SK-N-SH treated with all-trans-retinoic acid at 6 μM for 48 hours (cell line): ENCODE results near the gene GABBR2.

Experiments used
- ATAC-seq: fragments of 200-7000 bp; cut with Tn5 transposase; 3 replicates; pipeline ENCODE4 v1.9.1; 2020; ENCODE audit warnings: mild to moderate bottlenecking, moderate library complexity
- ARNTL ChIP-seq: fragments of 450-650 bp; formaldehyde crosslinking; IDR thresholded peaks from 2 replicates; pipeline ENCODE4 v1.5.0; 2020; ENCODE audit warnings: low read depth, mild to moderate bottlenecking, moderate library complexity, borderline replicate concordance
- BACH2 ChIP-seq: fragments of 250-450 bp; sonication (Bioruptor Pico); IDR thresholded peaks from 2 replicates; pipeline ENCODE4 v1.9.0; 2021; ENCODE audit warnings: mild to moderate bottlenecking, borderline replicate concordance
- CREB5 ChIP-seq: fragments of 250-450 bp; sonication (Bioruptor Pico); IDR thresholded peaks from 2 replicates; pipeline ENCODE4 v1.5.1; 2020; ENCODE audit warnings: low read depth, mild to moderate bottlenecking, moderate library complexity
- ESRRG ChIP-seq: fragments of 250-450 bp; sonication (Bioruptor Pico); IDR thresholded peaks from 2 replicates; pipeline ENCODE4 v1.6.1; 2021; ENCODE audit warnings: mild to moderate bottlenecking
- GLIS3 ChIP-seq: fragments of 250-450 bp; sonication (Bioruptor Pico); IDR thresholded peaks from 2 replicates; pipeline ENCODE4 v1.5.0; 2020; ENCODE audit warnings: mild to moderate bottlenecking, moderate library complexity
- ISL1 ChIP-seq: fragments of 250-450 bp; sonication (Bioruptor Pico); IDR thresholded peaks from 2 replicates; pipeline ENCODE4 v2.1.2; 2022; ENCODE audit warnings: mild to moderate bottlenecking, moderate library complexity
- PPARA ChIP-seq: fragments of 250-450 bp; sonication (Bioruptor Pico); IDR thresholded peaks from 2 replicates; pipeline ENCODE4 v1.5.0; 2020; ENCODE audit warnings: mild to moderate bottlenecking, borderline replicate concordance
- SNAI2 ChIP-seq: fragments of 250-450 bp; sonication (Bioruptor Pico); IDR thresholded peaks from 2 replicates; pipeline ENCODE4 v1.5.0; 2020; ENCODE audit warnings: mild to moderate bottlenecking, moderate library complexity
- TCF4 ChIP-seq: fragments of 250-450 bp; sonication (Bioruptor Pico); IDR thresholded peaks from 2 replicates; pipeline ENCODE4 v1.8.0; 2021; ENCODE audit warnings: mild to moderate bottlenecking, moderate library complexity, borderline replicate concordance
- TOX ChIP-seq: fragments of 250-450 bp; sonication (Bioruptor Pico); IDR thresholded peaks from 2 replicates; pipeline ENCODE4 v1.8.0; 2021; ENCODE audit warnings: mild to moderate bottlenecking, moderate library complexity, borderline replicate concordance
- TSHZ2 ChIP-seq: fragments of 250-450 bp; sonication (Bioruptor Pico); IDR thresholded peaks from 2 replicates; pipeline ENCODE4 v1.5.0; 2020; ENCODE audit warnings: mild to moderate bottlenecking, moderate library complexity
- ZFP3 ChIP-seq: fragments of 250-450 bp; sonication (Bioruptor Pico); IDR thresholded peaks from 2 replicates; pipeline ENCODE4 v1.5.0; 2020; ENCODE audit warnings: mild to moderate bottlenecking, moderate library complexity
- ZFP30 ChIP-seq: fragments of 450-650 bp; formaldehyde crosslinking; IDR thresholded peaks from 2 replicates; pipeline ENCODE4 v1.5.0; 2022; ENCODE audit warnings: mild to moderate bottlenecking, moderate library complexity
- ZNF565 ChIP-seq: fragments of 450-650 bp; formaldehyde crosslinking; conservative IDR thresholded peaks from 2 replicates; pipeline ENCODE4 v1.5.0; 2020; ENCODE audit warnings: low read depth, mild to moderate bottlenecking, moderate library complexity
- ZNF70 ChIP-seq: fragments of 450-650 bp; formaldehyde crosslinking; IDR thresholded peaks from 2 replicates; pipeline ENCODE4 v1.5.0; 2020; ENCODE audit warnings: mild to moderate bottlenecking, moderate library complexity
- ZNF8 ChIP-seq: fragments of 450-650 bp; formaldehyde crosslinking; IDR thresholded peaks from 2 replicates; pipeline ENCODE4 v1.5.0; 2020; ENCODE audit warnings: mild to moderate bottlenecking, moderate library complexity
- TF ChIP-seq, protein P1 (sequence below): fragments of 250-450 bp; sonication (Bioruptor Pico); IDR thresholded peaks from 2 replicates; pipeline ENCODE4 v1.5.1; 2021; ENCODE audit warnings: mild to moderate bottlenecking, moderate library complexity
- TF ChIP-seq, protein P2 (sequence below): fragments of 250-450 bp; sonication (Bioruptor Pico); IDR thresholded peaks from 2 replicates; pipeline ENCODE4 v1.8.0; 2021; ENCODE audit warnings: low read depth, mild to moderate bottlenecking, moderate library complexity, borderline replicate concordance
- TF ChIP-seq, protein P3 (sequence below): fragments of 250-450 bp; sonication (Bioruptor Pico); IDR thresholded peaks from 2 replicates; pipeline ENCODE4 v1.8.0; 2020; ENCODE audit warnings: mild to moderate bottlenecking, moderate library complexity, borderline replicate concordance

GABBR2 gene

DNA sequence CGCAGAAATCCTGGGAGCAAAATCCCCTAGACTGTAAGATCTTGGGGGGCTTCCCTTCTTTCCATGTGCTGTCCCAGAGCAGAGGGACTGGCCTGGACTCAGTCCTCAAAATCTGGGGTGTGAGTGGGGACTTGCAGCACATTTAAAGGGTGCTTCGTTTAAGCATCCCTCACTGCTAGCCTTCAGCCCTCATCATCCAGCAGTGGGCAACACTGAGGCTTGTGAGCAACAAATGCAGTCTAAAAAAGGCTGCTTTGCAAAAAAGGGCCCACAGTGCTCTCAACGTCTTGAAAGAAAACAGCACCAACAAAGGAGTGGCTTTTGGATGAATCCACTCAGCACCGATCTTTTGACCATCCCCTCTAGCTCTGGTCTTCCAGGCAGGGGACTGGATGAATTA is 325.0 kb downstream of the GABBR2 start (continued):
- no peak for TF ChIP-seq TSHZ2 (CRISPR knock-in tag)
- TF ChIP-seq, protein P1, sequence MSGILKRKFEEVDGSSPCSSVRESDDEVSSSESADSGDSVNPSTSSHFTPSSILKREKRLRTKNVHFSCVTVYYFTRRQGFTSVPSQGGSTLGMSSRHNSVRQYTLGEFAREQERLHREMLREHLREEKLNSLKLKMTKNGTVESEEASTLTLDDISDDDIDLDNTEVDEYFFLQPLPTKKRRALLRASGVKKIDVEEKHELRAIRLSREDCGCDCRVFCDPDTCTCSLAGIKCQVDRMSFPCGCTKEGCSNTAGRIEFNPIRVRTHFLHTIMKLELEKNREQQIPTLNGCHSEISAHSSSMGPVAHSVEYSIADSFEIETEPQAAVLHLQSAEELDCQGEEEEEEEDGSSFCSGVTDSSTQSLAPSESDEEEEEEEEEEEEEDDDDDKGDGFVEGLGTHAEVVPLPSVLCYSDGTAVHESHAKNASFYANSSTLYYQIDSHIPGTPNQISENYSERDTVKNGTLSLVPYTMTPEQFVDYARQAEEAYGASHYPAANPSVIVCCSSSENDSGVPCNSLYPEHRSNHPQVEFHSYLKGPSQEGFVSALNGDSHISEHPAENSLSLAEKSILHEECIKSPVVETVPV (CRISPR knock-in tag) = no peak
- no peak for TF ChIP-seq GLIS3 (CRISPR knock-in tag)
- no peak for TF ChIP-seq ARNTL (CRISPR knock-in tag)

DNA sequence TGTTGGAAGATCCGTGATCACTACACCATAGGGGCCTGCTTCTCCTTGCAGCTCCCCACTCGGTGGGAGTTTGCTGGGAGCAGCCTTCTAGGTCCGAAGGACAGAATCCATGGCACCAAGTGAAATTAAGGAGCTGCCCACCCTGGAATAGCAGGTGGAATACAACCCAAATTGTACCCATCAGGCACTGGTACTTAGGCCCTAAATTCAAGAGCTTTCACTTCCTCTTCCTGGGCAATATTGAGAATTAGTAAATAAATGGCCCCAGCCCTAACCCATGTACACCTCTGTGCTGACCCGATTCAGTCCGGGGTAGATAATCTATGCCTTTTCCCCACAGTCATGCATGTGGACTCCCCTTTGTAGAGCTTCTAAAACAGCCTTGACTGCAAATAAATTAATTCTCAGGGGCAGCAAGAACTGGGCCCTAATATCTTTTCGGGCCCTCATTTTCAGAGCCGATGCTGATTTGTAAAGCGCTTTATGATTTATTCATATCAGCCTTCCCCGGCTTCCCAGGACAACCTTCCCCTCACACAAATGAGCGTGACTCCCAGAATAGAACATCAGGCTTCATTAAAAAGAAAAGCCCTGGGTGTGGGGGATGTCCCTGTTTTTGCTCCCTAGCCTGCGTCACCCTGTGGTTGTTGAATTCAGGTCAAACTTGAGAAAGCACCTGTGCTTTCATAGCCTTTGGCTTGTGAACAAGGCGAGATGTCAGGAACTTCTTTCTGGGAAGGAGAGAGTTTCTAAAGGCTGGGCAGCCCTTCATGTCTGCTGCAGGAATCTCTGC is 327.2 kb downstream of the GABBR2 start:
- ATAC-seq = no peak
- no peak for TF ChIP-seq BACH2 (CRISPR knock-in tag)
- TF ChIP-seq ARNTL (CRISPR knock-in tag) = no peak
- TF ChIP-seq, protein P2, sequence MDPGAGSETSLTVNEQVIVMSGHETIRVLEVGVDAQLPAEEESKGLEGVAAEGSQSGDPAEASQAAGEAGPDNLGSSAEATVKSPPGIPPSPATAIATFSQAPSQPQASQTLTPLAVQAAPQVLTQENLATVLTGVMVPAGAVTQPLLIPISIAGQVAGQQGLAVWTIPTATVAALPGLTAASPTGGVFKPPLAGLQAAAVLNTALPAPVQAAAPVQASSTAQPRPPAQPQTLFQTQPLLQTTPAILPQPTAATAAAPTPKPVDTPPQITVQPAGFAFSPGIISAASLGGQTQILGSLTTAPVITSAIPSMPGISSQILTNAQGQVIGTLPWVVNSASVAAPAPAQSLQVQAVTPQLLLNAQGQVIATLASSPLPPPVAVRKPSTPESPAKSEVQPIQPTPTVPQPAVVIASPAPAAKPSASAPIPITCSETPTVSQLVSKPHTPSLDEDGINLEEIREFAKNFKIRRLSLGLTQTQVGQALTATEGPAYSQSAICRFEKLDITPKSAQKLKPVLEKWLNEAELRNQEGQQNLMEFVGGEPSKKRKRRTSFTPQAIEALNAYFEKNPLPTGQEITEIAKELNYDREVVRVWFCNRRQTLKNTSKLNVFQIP (CRISPR knock-in tag) = no peak
- TF ChIP-seq TCF4 (CRISPR knock-in tag) = no peak
- TF ChIP-seq ZNF70 (CRISPR knock-in tag) = no peak
- TF ChIP-seq ZFP30 (CRISPR knock-in tag) = no peak
- no peak for TF ChIP-seq ZNF8 (CRISPR knock-in tag)
- no peak for TF ChIP-seq CREB5 (CRISPR knock-in tag)
- no peak for TF ChIP-seq ZFP3 (CRISPR knock-in tag)

GRCh38 chr9:98380065-98380681 is 328.6 kb downstream of the GABBR2 start:
- ATAC-seq = peak; percentile 47; the same call in 2 of the 3 replicates
- TF ChIP-seq, protein P1 (CRISPR knock-in tag) = no peak
- no peak for TF ChIP-seq TCF4 (CRISPR knock-in tag)
- TF ChIP-seq SNAI2 (CRISPR knock-in tag) = no peak
- TF ChIP-seq ZNF565 (CRISPR knock-in tag) = no peak
- no peak for TF ChIP-seq ISL1
- no peak for TF ChIP-seq TOX (CRISPR knock-in tag)
- TF ChIP-seq GLIS3 (CRISPR knock-in tag) = no peak
- no peak for TF ChIP-seq ZFP3 (CRISPR knock-in tag)
- TF ChIP-seq ZNF70 (CRISPR knock-in tag) = no peak
- no peak for TF ChIP-seq PPARA (CRISPR knock-in tag)
- TF ChIP-seq ARNTL (CRISPR knock-in tag) = no peak

- ATAC-seq = no peak
- TF ChIP-seq, protein P3, sequence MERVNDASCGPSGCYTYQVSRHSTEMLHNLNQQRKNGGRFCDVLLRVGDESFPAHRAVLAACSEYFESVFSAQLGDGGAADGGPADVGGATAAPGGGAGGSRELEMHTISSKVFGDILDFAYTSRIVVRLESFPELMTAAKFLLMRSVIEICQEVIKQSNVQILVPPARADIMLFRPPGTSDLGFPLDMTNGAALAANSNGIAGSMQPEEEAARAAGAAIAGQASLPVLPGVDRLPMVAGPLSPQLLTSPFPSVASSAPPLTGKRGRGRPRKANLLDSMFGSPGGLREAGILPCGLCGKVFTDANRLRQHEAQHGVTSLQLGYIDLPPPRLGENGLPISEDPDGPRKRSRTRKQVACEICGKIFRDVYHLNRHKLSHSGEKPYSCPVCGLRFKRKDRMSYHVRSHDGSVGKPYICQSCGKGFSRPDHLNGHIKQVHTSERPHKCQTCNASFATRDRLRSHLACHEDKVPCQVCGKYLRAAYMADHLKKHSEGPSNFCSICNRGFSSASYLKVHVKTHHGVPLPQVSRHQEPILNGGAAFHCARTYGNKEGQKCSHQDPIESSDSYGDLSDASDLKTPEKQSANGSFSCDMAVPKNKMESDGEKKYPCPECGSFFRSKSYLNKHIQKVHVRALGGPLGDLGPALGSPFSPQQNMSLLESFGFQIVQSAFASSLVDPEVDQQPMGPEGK = no peak
- no peak for TF ChIP-seq ZNF70 (CRISPR knock-in tag)
- no peak for TF ChIP-seq ESRRG
- no peak for TF ChIP-seq ZFP3 (CRISPR knock-in tag)
- TF ChIP-seq PPARA (CRISPR knock-in tag) = no peak
- TF ChIP-seq BACH2 (CRISPR knock-in tag) = no peak
- no peak for TF ChIP-seq ARNTL (CRISPR knock-in tag)
- TF ChIP-seq, protein P1 (CRISPR knock-in tag) = no peak
Measured at GRCh38 chr9:98379572-98379971, 329.2 kb downstream of the GABBR2 start.
